K562 (cell line): ENCODE results near the gene RNF138. TPM values are rescaled to one million over a fixed set of nuclear protein-coding genes. Genes with fewer than 3 reads are reported as not detected.

Experiments used
- NFE2L1 ChIP-seq: fragments of 450-650 bp; IDR thresholded peaks from 2 replicates; pipeline ENCODE4 v1.6.1; 2016; ENCODE audit warnings: missing genetic modification characterization, low read depth, mild to moderate bottlenecking, missing compliant biosample characterization, moderate library complexity, borderline replicate concordance
- SRSF3 ChIP-seq: fragments of 200-400 bp; formaldehyde crosslinking; IDR thresholded peaks from 2 replicates; pipeline ENCODE4 v1.6.1; 2016; ENCODE audit warnings: mild to moderate bottlenecking, low read length, moderate library complexity; ENCODE audit not compliant: insufficient read depth
- ZNF431 ChIP-seq: sonication (generic); formaldehyde crosslinking; IDR thresholded peaks from 2 replicates; pipeline ENCODE4 v1.8.0; 2022; ENCODE audit warnings: mild to moderate bottlenecking, missing genetic modification reagents
- polyA plus RNA-seq, 8 experiments: library from polyadenylated mRNA; depleted of rRNA in 4 of 8; stranded (reverse) in 5 of 8; unstranded in 3 of 8; fragments of >200 nt; fragmentation: Nextera tagmentation in 2 of 8; fragmentation: Illumina TruSeq in 1 of 8; extraction: Ambion mirVana in 2 of 8; extraction: Trizol in 1 of 8; gene quantifications; 2 replicates each; pipeline versions ENCODE4 v1.2.1 to v1.2.3, GENCODE V29; 2011 to 2014; ENCODE audit warnings: inconsistent platforms in 1 of 8, missing spikeins in 1 of 8
- total RNA-seq, 7 experiments: library from RNA; depleted of rRNA in 6 of 7; stranded (reverse); fragments of >200 nt in 6 of 7; fragmentation: Illumina TruSeq in 2 of 7; extraction: Trizol in 2 of 7; gene quantifications; 2 replicates each; pipeline versions ENCODE4 v1.2.1 to v1.2.3, GENCODE V29; 2011 to 2021; ENCODE audit warnings: low replicate concordance in 1 of 7
- TF ChIP-seq, protein P1 (sequence below), 2 experiments: fragments of 450-650 bp; formaldehyde crosslinking in 1 of 2; IDR thresholded peaks; 2 replicates each; pipeline versions ENCODE4 v1.4.0 to v1.6.1; 2014 to 2020; ENCODE audit warnings: mild to moderate bottlenecking in 2 of 2, borderline replicate concordance in 1 of 2, low read depth in 1 of 2
- TF ChIP-seq, protein P2 (sequence below): fragments of 450-650 bp; IDR thresholded peaks from 2 replicates; pipeline ENCODE4 v1.6.1; 2016
- TF ChIP-seq, protein P3 (sequence below): fragments of 450-650 bp; formaldehyde crosslinking; IDR thresholded peaks from 2 replicates; pipeline ENCODE4 v1.4.0; 2020; ENCODE audit warnings: mild to moderate bottlenecking, moderate library complexity

RNF138 gene
- total and polyA plus RNA-seq, 9 of the 15 experiments (the other 6 are each of a cell fraction or from before 2014, with no cell fraction given) = 47.6 to 100 (median 62.5) TPM

DNA sequence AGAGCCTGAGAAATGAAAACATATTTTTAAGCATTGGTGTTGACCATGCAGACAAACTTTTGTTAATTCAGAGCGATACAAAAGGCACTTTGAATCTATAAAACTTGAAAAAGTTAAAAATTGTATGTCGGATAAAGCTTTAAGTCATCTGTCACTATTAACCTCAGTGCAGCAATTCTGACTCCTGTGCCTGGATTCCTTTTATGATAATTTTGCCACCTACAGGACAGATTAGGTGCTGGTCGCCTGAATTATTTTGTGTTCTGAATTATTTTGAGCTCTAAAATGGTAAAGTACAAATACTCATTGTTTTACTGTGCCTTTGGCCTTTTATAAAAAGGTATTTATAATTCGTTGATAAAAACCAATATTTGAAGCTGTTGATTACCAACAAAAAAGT lies 19.4 kb upstream of the RNF138 start (continued):
- TF ChIP-seq, protein P1, sequence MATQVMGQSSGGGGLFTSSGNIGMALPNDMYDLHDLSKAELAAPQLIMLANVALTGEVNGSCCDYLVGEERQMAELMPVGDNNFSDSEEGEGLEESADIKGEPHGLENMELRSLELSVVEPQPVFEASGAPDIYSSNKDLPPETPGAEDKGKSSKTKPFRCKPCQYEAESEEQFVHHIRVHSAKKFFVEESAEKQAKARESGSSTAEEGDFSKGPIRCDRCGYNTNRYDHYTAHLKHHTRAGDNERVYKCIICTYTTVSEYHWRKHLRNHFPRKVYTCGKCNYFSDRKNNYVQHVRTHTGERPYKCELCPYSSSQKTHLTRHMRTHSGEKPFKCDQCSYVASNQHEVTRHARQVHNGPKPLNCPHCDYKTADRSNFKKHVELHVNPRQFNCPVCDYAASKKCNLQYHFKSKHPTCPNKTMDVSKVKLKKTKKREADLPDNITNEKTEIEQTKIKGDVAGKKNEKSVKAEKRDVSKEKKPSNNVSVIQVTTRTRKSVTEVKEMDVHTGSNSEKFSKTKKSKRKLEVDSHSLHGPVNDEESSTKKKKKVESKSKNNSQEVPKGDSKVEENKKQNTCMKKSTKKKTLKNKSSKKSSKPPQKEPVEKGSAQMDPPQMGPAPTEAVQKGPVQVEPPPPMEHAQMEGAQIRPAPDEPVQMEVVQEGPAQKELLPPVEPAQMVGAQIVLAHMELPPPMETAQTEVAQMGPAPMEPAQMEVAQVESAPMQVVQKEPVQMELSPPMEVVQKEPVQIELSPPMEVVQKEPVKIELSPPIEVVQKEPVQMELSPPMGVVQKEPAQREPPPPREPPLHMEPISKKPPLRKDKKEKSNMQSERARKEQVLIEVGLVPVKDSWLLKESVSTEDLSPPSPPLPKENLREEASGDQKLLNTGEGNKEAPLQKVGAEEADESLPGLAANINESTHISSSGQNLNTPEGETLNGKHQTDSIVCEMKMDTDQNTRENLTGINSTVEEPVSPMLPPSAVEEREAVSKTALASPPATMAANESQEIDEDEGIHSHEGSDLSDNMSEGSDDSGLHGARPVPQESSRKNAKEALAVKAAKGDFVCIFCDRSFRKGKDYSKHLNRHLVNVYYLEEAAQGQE (IDR thresholded peaks at IDR 0.05; ENCODE audit: borderline replicate concordance) = peak; percentile 4; the same call in 1 of the 2 replicates
- TF ChIP-seq, protein P1 (CRISPR knock-in tag; IDR thresholded peaks at IDR 0.05; ENCODE audit: low read depth) = no peak
- TF ChIP-seq NFE2L1 (tag) (no peak), ZNF431 (CRISPR knock-in tag) (no peak), SRSF3 (no peak)
- TF ChIP-seq, protein P2, sequence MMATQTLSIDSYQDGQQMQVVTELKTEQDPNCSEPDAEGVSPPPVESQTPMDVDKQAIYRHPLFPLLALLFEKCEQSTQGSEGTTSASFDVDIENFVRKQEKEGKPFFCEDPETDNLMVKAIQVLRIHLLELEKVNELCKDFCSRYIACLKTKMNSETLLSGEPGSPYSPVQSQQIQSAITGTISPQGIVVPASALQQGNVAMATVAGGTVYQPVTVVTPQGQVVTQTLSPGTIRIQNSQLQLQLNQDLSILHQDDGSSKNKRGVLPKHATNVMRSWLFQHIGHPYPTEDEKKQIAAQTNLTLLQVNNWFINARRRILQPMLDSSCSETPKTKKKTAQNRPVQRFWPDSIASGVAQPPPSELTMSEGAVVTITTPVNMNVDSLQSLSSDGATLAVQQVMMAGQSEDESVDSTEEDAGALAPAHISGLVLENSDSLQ = no peak
- TF ChIP-seq, protein P3, sequence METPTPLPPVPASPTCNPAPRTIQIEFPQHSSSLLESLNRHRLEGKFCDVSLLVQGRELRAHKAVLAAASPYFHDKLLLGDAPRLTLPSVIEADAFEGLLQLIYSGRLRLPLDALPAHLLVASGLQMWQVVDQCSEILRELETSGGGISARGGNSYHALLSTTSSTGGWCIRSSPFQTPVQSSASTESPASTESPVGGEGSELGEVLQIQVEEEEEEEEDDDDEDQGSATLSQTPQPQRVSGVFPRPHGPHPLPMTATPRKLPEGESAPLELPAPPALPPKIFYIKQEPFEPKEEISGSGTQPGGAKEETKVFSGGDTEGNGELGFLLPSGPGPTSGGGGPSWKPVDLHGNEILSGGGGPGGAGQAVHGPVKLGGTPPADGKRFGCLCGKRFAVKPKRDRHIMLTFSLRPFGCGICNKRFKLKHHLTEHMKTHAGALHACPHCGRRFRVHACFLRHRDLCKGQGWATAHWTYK (CRISPR knock-in tag) = no peak
